Muscle layer of duodenum (tissue), 2 donors: ENCODE data around the gene STEAP3.

Experiments
- H3K27ac ChIP-seq: one replicate; pipeline ENCODE4 v1.7.0; 2013; ENCODE audit warnings: mild to moderate bottlenecking, low read length
- H3K27me3 ChIP-seq: one replicate; pipeline ENCODE4 v1.7.0; 2013; ENCODE audit warnings: low read depth, mild to moderate bottlenecking, control low read depth, low read length
- H3K36me3 ChIP-seq, 2 donors: one replicate each; pipeline ENCODE4 v1.7.0; 2013; ENCODE audit warnings: low read length in 2 of 2, control low read depth in 1 of 2, mild to moderate bottlenecking in 1 of 2; ENCODE audit not compliant: insufficient read depth in 2 of 2, control insufficient read depth in 1 of 2
- H3K4me1 ChIP-seq, 2 donors: one replicate each; pipeline ENCODE4 v1.7.0; 2013; ENCODE audit warnings: low read length in 2 of 2, mild to moderate bottlenecking in 2 of 2, control low read depth in 1 of 2, moderate library complexity in 1 of 2; ENCODE audit not compliant: insufficient read depth in 2 of 2, control insufficient read depth in 1 of 2
- H3K4me3 ChIP-seq, 2 donors: one replicate each; pipeline ENCODE4 v1.7.0; 2013; ENCODE audit warnings: low read length in 2 of 2, low read depth in 1 of 2, mild to moderate bottlenecking in 1 of 2
- H3K9me3 ChIP-seq, 2 donors: one replicate each; pipeline ENCODE4 v1.7.0; 2013; ENCODE audit warnings: low read length in 2 of 2, control low read depth in 1 of 2, mild to moderate bottlenecking in 1 of 2; ENCODE audit not compliant: control insufficient read depth in 1 of 2
- donor health status: healthy.

The STEAP3 gene

GRCh38 chr2:119311371-119311770, 87.7 kb downstream of the STEAP3 start:
- Histone ChIP-seq H3K4me3 (no peak overlapping the region), H3K27ac (no peak overlapping the region), H3K9me3 (no peaks in the 10 kb centered on the region), H3K27me3 (no peaks in the 10 kb centered on the region), H3K36me3 (no peaks in the 10 kb centered on the region), H3K4me1 (no peaks in the 10 kb centered on the region)

DNA sequence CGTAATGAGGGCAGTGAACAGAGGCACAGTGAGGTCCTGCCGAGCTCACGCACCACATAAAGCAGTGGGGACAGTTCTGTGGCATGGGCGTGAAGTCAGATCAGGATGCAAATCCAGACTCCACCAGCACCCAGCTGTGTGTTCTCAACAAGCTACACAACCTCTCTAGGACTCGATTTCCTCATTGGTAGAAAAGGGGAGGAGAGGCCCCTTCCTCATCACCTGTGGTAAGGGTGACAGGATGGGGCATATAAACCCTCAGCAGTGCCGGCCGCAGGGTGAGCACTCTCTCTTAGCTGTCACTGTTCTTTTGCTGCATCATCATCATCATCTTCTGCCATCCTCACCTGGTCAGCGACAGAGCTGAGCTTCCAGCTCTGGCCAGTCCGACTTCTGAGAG, 88.2 kb downstream of the STEAP3 start:
- Histone ChIP-seq H3K27ac (no peak overlapping the region), H3K36me3 (no peaks in the 10 kb centered on the region), H3K4me1 (no peaks in the 10 kb centered on the region), H3K9me3 (no peaks in the 10 kb centered on the region), H3K4me3 (no peak overlapping the region), H3K27me3 (no peaks in the 10 kb centered on the region)
